A549 treated with AZD9567 at 1 μM for 4 hours (cell line): Measurements from ENCODE around the gene MRPL40. TPM values are rescaled to one million over a fixed set of nuclear protein-coding genes. Genes with fewer than 3 reads are reported as not detected.

ENCODE experiments used
- total RNA-seq: library from RNA; stranded (reverse); fragments of 200-300 nt; extraction: Qiagen RNA extraction; gene quantifications from 5 replicates; pipeline ENCODE4 v1.2.3, GENCODE V29; 2022; ENCODE audit not compliant: insufficient read depth

MRPL40 gene
- 43.0 to 48.7 TPM (median 45.5 TPM) in 5 replicates for total RNA-seq

DNA sequence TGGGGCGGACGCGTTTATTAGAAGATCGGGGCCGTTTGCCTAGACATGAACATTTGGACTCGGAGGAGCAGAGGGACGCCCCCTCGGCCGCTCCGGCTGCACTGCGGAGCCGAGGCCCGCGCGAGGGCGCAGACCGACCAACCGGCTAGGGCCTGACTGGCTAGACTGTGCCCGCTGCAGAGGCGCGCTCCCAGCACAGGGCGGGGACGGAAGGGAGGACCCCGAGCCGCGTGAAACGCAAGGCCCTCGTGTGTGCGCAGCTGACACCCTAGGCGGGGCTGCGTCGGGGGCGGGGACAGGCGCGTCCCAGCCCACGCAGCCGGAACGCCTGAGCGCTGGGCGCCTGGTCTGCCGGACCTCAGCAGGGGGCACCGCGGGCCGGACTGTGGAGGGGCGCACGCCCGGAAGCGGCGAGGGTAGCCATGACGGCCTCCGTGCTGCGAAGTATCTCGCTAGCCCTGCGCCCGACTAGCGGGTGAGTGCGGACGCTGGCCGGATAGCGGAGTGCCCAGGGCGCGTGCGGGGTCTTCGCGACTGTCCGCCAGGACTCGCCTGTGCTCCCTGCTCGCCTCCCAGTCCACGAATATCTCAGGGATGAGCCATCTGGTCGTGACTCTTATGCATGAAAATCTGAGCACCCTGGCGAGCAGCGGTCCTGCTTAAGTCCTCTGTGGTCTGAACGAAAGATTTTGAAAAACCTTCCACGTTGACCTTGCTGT lies at the start of gene MRPL40:
Gene MRPL40 (plus strand): TSS at position 413 of the 719 bp plus-strand sequence. CDS start 10 bp downstream, at position 423.

DNA sequence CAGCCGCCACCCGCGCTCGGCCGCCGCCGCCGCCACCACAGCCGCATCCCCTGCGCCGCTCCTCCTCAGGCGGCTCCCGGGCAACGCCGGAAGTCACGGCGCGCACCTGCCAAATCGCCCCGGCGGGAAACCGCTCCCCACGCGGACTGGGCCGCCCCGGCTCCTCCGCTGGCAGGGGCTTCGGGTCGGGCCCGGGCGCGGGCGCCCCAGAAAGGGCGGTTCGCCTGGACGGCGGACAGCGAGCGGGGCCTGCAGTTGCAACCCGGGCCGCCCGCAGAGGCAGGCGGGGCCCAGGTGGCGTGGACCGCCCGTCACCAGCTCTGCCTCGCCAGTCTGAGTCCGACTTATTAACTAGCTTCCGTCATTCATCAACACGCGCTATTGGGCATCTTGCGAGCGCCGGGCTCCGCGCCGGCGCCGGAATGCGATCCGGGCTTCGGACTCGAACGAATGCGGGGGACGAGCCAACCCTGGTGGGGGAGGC lies 654 bp upstream of the MRPL40 start, which contains the start of gene HIRA:
Gene HIRA (minus strand): TSS at position 85 of the 484 bp plus-strand sequence. CDS start 257 bp downstream, outside the sequence.

DNA sequence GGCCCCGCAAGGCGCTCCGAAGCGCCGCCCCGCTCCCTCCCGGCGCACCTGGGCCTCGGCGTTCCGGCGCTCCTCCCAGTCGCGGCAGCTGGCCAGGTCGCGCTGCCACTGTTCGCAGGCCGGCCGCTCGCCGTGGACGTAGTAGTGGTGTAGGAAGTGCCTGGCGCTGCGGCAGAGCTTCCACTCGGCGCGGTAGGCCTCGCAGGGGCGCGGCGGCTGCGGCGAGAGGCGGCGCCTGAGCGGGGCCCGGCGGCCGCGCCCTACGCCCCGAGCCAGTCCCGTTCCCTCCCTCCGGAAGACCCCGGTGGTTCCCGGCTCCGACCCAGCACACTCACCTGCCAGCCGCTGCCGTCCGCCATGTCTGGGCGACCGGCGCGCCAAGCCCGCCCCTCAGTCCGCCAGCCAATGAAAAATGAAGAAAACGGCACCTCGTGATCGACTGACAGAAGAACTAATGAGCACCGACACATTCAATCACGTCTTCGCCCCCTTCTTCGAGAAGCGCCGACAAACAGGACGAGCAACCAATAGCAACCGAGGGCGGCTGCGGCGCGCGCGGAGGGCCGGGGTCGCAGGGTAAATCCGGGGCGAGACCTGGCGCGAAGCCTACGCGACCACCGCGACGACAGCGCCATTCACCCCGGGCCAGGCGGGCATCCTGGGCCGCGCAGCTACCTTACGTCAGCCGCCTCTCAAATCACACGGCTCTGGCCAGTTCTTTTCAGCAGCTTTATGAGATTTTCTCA lies 15.2 kb downstream of the MRPL40 start, which contains the start of gene C22orf39:
Gene C22orf39 (minus strand): TSS at position 382 of the 746 bp plus-strand sequence. CDS start 23 bp downstream, at position 359.

DNA sequence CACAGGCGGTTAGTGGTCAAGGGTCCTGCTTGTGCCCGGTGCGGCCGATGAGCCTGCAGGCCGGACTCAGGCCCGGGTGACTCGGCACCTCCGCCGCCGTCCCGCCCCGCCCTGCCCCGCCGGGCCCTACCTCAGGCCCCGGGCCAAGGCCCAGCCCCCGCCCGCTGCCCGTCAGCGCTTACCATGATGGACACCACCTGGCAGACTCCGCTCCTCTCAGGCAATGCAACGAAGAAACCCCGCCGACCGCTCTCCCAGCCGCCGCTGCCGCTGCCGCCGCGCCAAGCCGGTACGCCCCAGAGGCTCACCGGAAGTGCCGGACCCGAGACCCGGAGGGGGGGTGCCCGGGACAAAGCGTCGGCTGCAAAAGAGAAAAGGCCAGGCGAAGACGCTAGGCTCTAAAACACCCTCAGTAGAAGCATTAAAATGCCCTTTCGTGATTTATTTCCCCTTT lies 46.6 kb downstream of the MRPL40 start, which contains the start of gene UFD1:
Gene UFD1 (minus strand): TSS at position 293 of the 454 bp plus-strand sequence. CDS start 108 bp downstream, at position 185.

DNA sequence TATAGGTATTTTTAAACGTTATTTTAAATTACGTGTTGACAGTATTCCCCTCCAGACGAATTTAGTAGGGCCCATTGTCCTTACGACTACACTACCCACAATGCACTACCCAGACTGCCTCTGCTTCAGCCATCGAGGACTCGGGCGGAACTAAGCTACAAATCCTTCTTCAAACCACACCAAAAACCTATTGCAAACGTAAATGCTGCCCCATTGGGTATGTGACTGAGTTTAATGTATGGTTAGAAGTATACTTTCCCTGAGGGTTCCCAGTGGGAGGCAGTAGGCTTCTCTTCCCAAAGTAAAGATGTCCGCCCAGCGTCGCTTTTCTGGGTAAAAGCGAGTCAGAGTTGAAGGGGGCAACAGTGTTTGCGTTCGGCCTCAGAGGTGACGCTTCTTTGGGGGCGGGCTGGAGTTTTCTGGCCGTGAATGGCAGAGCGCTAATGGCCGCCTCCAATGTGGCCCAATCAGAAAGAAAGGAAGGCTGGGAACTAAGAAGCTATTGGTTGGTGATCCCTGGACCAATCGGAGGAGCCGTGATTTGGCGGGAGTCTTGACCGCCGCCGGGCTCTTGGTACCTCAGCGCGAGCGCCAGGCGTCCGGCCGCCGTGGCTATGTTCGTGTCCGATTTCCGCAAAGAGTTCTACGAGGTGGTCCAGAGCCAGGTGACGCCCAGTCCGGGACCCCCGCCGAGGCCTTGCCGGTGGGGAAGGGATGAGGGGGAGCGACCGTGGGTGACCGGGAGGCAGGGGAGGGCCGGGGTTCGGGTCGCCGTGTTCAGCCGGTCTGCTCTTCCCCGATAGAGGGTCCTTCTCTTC lies 47.2 kb downstream of the MRPL40 start, which contains the start of gene CDC45:
Gene CDC45 (plus strand): TSS at position 566 of the 818 bp plus-strand sequence. CDS start 49 bp downstream, at position 615.

Other genes with a start within 250 kb of the MRPL40 start
- 3.4 to 5.5 TPM (median 4.8 TPM) in 5 replicates for gene CLTCL1, start 140.8 kb upstream of the MRPL40 start, total RNA-seq
- 23.7 to 25.6 TPM (median 24.2 TPM) in 5 replicates for gene HIRA, start 812 bp upstream of the MRPL40 start, total RNA-seq
- gene C22orf39, start 15.2 kb downstream of the MRPL40 start, total RNA-seq, result 14.6 to 16.9 TPM (median 16.3 TPM) in 5 replicates
- 71.8 to 98.3 TPM (median 97.3 TPM) in 5 replicates for gene UFD1, start 46.6 kb downstream of the MRPL40 start, total RNA-seq
- 24.3 to 27.9 TPM (median 25.9 TPM) in 5 replicates for gene CDC45, start 47.4 kb downstream of the MRPL40 start, total RNA-seq
- not detected in 5 replicates for gene CLDN5, start 91.9 kb downstream of the MRPL40 start, total RNA-seq